ENCODE measurements around the gene TRIM24. TPM values are rescaled to one million over a fixed set of nuclear protein-coding genes. Genes with fewer than 3 reads are reported as not detected.

TRIM24 gene
- total and polyA plus RNA-seq, 10 of the 15 experiments (the other 5 are each of a cell fraction or from before 2014, with no cell fraction given), result 4.6 to 23.5 (median 13.6) TPM

- H3K9me3 ChIP-seq (replicated peaks; ENCODE audit: control insufficient read depth, insufficient read depth, low read length), result peaks cover 27% of the 10 kb centered on the region
- no peak for TF ChIP-seq MEF2A (IDR thresholded peaks at IDR 0.05; ENCODE audit: insufficient read depth, low read depth, low read length)
- TF ChIP-seq MYB (IDR thresholded peaks at IDR 0.05; ENCODE audit: borderline replicate concordance, low read depth, low read length), result no peak
- TF ChIP-seq RELA (IDR thresholded peaks at IDR 0.05; ENCODE audit: borderline replicate concordance, partially characterized antibody), result no peak
- no peak for TF ChIP-seq STAT3 (IDR thresholded peaks at IDR 0.05; ENCODE audit: low read depth, low read length)
- no peak for TF ChIP-seq EZH2 (IDR thresholded peaks at IDR 0.05; ENCODE audit: borderline replicate concordance, control insufficient read depth, low read depth, low read length)
- TF ChIP-seq PBX3 (IDR thresholded peaks at IDR 0.05; ENCODE audit: insufficient replicate concordance, low read depth, low read length), result no peak
- TF ChIP-seq ESRRA (IDR thresholded peaks at IDR 0.05; ENCODE audit: low read length), result no peak
- TF ChIP-seq CTCF (IDR thresholded peaks at IDR 0.05 in 2 of 3, conservative IDR thresholded peaks at IDR 0.05 in 1 of 3; ENCODE audit: control insufficient read depth in 2 of 3, extremely low read depth in 1 of 3, insufficient read depth in 1 of 3, low read depth in 3 of 3, low read length in 3 of 3), result no peak
- no peak for TF ChIP-seq ELK1 (IDR thresholded peaks at IDR 0.05; ENCODE audit: low read depth, low read length)
- no peak for TF ChIP-seq MXI1 (IDR thresholded peaks at IDR 0.05; ENCODE audit: low read depth, low read length)
- no peak for TF ChIP-seq TCF3 (IDR thresholded peaks at IDR 0.05; ENCODE audit: borderline replicate concordance, insufficient read depth, low read depth, low read length)
- TF ChIP-seq KAT2A (conservative IDR thresholded peaks at IDR 0.05; ENCODE audit: control insufficient read depth, low read depth, low read length), result no peak
- no peak for TF ChIP-seq POLR2AphosphoS2 (IDR thresholded peaks at IDR 0.05; ENCODE audit: low read depth, low read length)
- no peak for TF ChIP-seq CBX3 (IDR thresholded peaks at IDR 0.05; ENCODE audit: borderline replicate concordance, low read depth)
- FAIRE-seq (no peak), DNase-seq (ENCODE audit: low read depth, low spot score) (no peak), ATAC-seq (no peak)
- H3K4me3 ChIP-seq, result no peak overlapping the region
- WGBS (ENCODE audit: insufficient coverage, insufficient replicate concordance, low lambda C conversion rate, missing lambda C conversion rate), result 98% methylated on average over 4 of the region's 4 CpGs
- in situ Hi-C loops (cut with MboI), result no loop called here
- ChIA-PET POLR2A (no interaction called here), CTCF (no interaction called here), SMC1A (ENCODE audit: uncharacterized antibody, unreplicated experiment) (no interaction called here), RAD21 (ENCODE audit: unreplicated experiment) (no interaction called here)
- no peak overlapping the region for H3K4me2 ChIP-seq (ENCODE audit: control insufficient read depth, insufficient read depth)
- no peaks in the 10 kb centered on the region for H3K4me1 ChIP-seq (ENCODE audit: control insufficient read depth, insufficient read depth, low read length)
- H2AFZ ChIP-seq (ENCODE audit: control insufficient read depth, low read depth, low read length), result no peak overlapping the region
- peaks cover 3 to 29% of the 10 kb centered on the region in 2 experiments for H3K36me3 ChIP-seq (ENCODE audit: control insufficient read depth in 2 of 2, insufficient read depth in 2 of 2, low read length in 1 of 2)
- no TSS peak for BruUV-seq (replicated peaks)
- H3K27ac ChIP-seq (ENCODE audit: control insufficient read depth, insufficient read depth), result no peak overlapping the region
- H3K9ac ChIP-seq (ENCODE audit: control insufficient read depth, insufficient read depth, low read length), result no peak overlapping the region
- no peaks in the 10 kb centered on the region for H4K20me1 ChIP-seq (ENCODE audit: control insufficient read depth, insufficient read depth)
- H3K27me3 ChIP-seq (replicated peaks in 1 of 2; ENCODE audit: control insufficient read depth in 2 of 2, insufficient read depth in 2 of 2, low read length in 1 of 2), result no peaks in the 10 kb centered on the region
- no peaks in the 10 kb centered on the region for H3K79me2 ChIP-seq (ENCODE audit: control insufficient read depth, insufficient read depth, low read length)
- intact Hi-C loops (cut with micrococcal nuclease; ENCODE audit: unreplicated experiment), result no loop called here
Measured at GRCh38 chr7:138555684-138556083, 95.6 kb downstream of the TRIM24 start.

All from GM12878 (cell line).